ENCODE measurements around the gene SLC35A4.

GRCh38 chr5:140550147-140551079 is 14.2 kb upstream of the SLC35A4 start:
- TF ChIP-seq CTCF (IDR thresholded peaks at IDR 0.05) (no peak), ZFX (IDR thresholded peaks at IDR 0.05; ENCODE audit: borderline replicate concordance) (no peak)
